ENCODE measurements around the gene BYSL. TPM values are rescaled to one million over a fixed set of nuclear protein-coding genes. Genes with fewer than 3 reads are reported as not detected.
A peak's percentile ranks its signal among the peaks of the same experiment; 100 is the strongest.

BYSL gene
- total RNA-seq, 2 experiments from 2014 or later: 56.4 to 59.5 TPM

- peak overlapping the region; percentile 96 for H3K27ac Mint-ChIP-seq
- POLR2A ChIA-PET: interaction anchor here (0.9 kb wide), 1 partner anchor 74 kb away, joined by 3 read pairs; no protein-coding TSS in a partner anchor
- intact Hi-C loops (cut with micrococcal nuclease): loop anchor here (5.0 kb wide), 1 partner anchor 85 kb away; no protein-coding TSS in a partner anchor
- peaks cover 78% of the 10 kb centered on the region for H3K4me1 Mint-ChIP-seq (ENCODE audit: low read depth)
- no peaks in the 10 kb centered on the region for H3K27me3 Mint-ChIP-seq
- no peak for ATAC-seq
- no peak for DNase-seq
- peaks cover 3% of the 10 kb centered on the region for H3K9me3 Mint-ChIP-seq
- TF ChIP-seq, protein P1, sequence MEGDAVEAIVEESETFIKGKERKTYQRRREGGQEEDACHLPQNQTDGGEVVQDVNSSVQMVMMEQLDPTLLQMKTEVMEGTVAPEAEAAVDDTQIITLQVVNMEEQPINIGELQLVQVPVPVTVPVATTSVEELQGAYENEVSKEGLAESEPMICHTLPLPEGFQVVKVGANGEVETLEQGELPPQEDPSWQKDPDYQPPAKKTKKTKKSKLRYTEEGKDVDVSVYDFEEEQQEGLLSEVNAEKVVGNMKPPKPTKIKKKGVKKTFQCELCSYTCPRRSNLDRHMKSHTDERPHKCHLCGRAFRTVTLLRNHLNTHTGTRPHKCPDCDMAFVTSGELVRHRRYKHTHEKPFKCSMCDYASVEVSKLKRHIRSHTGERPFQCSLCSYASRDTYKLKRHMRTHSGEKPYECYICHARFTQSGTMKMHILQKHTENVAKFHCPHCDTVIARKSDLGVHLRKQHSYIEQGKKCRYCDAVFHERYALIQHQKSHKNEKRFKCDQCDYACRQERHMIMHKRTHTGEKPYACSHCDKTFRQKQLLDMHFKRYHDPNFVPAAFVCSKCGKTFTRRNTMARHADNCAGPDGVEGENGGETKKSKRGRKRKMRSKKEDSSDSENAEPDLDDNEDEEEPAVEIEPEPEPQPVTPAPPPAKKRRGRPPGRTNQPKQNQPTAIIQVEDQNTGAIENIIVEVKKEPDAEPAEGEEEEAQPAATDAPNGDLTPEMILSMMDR (IDR thresholded peaks at IDR 0.05): no peak
- peaks cover 41% of the 10 kb centered on the region for H3K36me3 Mint-ChIP-seq (ENCODE audit: low read depth)
- CTCF ChIA-PET: interaction anchor here (1.0 to 1.7 kb wide), 2 partner anchors 11 to 36 kb away, joined by 3 to 5 read pairs; partner anchors contain the start of genes BYSL and MED20
- H3K4me3 Mint-ChIP-seq: no peak overlapping the region
Measured at GRCh38 chr6:41957117-41957516, 35.8 kb downstream of the BYSL start.

GRCh38 chr6:41958022-41958856, 36.9 kb downstream of the BYSL start:
- Mint-ChIP-seq H3K27me3 (no peaks in the 10 kb centered on the region), H3K36me3 (ENCODE audit: low read depth) (peaks cover 43% of the 10 kb centered on the region), H3K4me1 (ENCODE audit: low read depth) (peaks cover 77% of the 10 kb centered on the region), H3K27ac (peak overlapping the region; percentile 96), H3K4me3 (peak overlapping the region; percentile 11), H3K9me3 (peaks cover 3% of the 10 kb centered on the region)
- peak; percentile 79 for DNase-seq
- ATAC-seq: peak; percentile 85
- ChIA-PET POLR2A (interaction anchor here (0.9 kb wide), 1 partner anchor 73 kb away, joined by 3 read pairs; no protein-coding TSS in a partner anchor), CTCF (interaction anchor here (1.7 kb wide), 1 partner anchor 10 kb away, joined by 5 read pairs; no protein-coding TSS in a partner anchor)
- TF ChIP-seq, protein P1 (IDR thresholded peaks at IDR 0.05): no peak
- intact Hi-C loops (cut with micrococcal nuclease): loop anchor here (5.0 kb wide), 1 partner anchor 84 kb away; no protein-coding TSS in a partner anchor

DNA sequence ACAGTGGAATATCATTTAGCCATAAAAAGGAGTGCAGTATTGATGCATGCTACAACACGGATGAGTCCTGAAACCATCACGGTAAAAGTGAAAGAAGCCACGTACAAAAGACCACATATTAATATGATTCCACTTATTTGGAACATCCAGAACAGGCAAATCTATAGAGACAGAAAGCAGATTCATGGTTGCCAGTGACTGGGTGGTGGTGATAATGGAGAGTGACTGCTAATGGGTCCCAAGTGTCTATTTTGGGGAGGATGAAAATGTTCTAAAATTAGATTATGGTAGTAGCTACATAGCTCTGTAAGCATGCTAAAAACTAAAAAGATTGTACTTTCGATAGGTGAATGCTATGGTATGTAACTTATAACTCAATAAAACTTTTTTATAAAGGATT, 38.7 kb downstream of the BYSL start:
- CTCF ChIA-PET: interaction anchor here (1.0 to 1.6 kb wide), 4 partner anchors 10 to 83 kb away, joined by 3 to 5 read pairs (median 4); partner anchors contain the start of genes BYSL and MED20
- POLR2A ChIA-PET: interaction anchor here (0.6 to 1.8 kb wide), 7 partner anchors 8 to 84 kb away, joined by 3 to 6 read pairs (median 5); no protein-coding TSS in a partner anchor
- no peaks in the 10 kb centered on the region for H3K27me3 Mint-ChIP-seq
- DNase-seq: no peak
- TF ChIP-seq, protein P1 (IDR thresholded peaks at IDR 0.05): no peak
- peaks cover 3% of the 10 kb centered on the region for H3K9me3 Mint-ChIP-seq
- intact Hi-C loops (cut with micrococcal nuclease): no loop called here
- H3K4me1 Mint-ChIP-seq (ENCODE audit: low read depth): peaks cover 80% of the 10 kb centered on the region
- ATAC-seq: no peak
- peaks cover 39% of the 10 kb centered on the region for H3K36me3 Mint-ChIP-seq (ENCODE audit: low read depth)
- no peak overlapping the region for H3K4me3 Mint-ChIP-seq
- peak overlapping the region; percentile 96 for H3K27ac Mint-ChIP-seq

DNA sequence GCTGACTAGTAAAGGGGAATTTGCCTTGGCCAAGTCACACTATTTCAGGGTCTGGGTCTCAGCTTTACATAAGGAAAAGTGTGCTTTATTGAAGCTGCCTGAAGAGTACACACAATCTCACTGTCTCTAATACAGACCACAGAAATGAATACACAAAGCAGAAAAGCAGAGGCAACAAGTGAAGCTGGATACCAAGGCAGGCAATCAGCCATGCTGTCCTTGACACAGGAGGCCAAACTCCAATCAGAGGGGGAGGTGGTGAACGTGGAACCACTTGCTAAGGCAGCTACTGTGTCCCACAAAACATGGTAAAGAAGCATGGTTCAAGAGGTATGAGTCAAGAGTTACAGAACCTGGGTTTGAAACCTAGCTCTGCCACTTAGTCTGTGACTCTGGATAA, 42.1 kb downstream of the BYSL start:
- ChIA-PET POLR2A (interaction anchor here (0.7 to 3.3 kb wide), 14 partner anchors 10 to 87 kb away, joined by 3 to 16 read pairs (median 5); partner anchors contain the start of genes CCND3 and TAF8), CTCF (interaction anchor here (0.6 to 5.0 kb wide), 6 partner anchors 10 to 79 kb away, joined by 3 to 53 read pairs (median 6); partner anchors contain the start of gene CCND3)
- no peaks in the 10 kb centered on the region for H3K27me3 Mint-ChIP-seq
- H3K36me3 Mint-ChIP-seq (ENCODE audit: low read depth): peaks cover 30% of the 10 kb centered on the region
- intact Hi-C loops (cut with micrococcal nuclease): no loop called here
- peaks cover 3% of the 10 kb centered on the region for H3K9me3 Mint-ChIP-seq
- no peak overlapping the region for H3K4me3 Mint-ChIP-seq
- TF ChIP-seq, protein P1 (IDR thresholded peaks at IDR 0.05): no peak
- H3K4me1 Mint-ChIP-seq (ENCODE audit: low read depth): peaks cover 87% of the 10 kb centered on the region
- peak overlapping the region; percentile 66 for H3K27ac Mint-ChIP-seq
- ATAC-seq (peak; percentile 18), DNase-seq (peak; percentile 39)

All from activated CD8-positive, alpha-beta T cell treated with anti-CD3 and anti-CD28 coated beads for 36 hours (primary cell).